T-helper 17 cell (primary cell): ENCODE results near the gene SEC24D. TPM values are rescaled to one million over a fixed set of nuclear protein-coding genes. Genes with fewer than 3 reads are reported as not detected.
"Not testable (repeated sequence)": the region's sequence is repeated elsewhere in the genome, so short reads cannot be mapped to it uniquely, and the experiment has no call there.

Source experiments
- ATAC-seq: fragments of 150-1000 bp; cut with Tn5 transposase; 2 replicates; pipeline ENCODE4 v1.10.0; 2021; ENCODE audit warnings: mild to moderate bottlenecking, moderate library complexity
- DNase-seq, 3 donors: peaks; one replicate each; pipeline versions ENCODE4 v3.0.0 to v3.0.0-alpha.2; 2020 to 2021
- H3K9me3 ChIP-seq: one replicate; pipeline ENCODE4 v1.7.0; 2013; ENCODE audit warnings: low read length, mild to moderate bottlenecking; ENCODE audit not compliant: control insufficient read depth, poor library complexity, severe bottlenecking
- H3K27ac Mint-ChIP-seq: one replicate; pipeline ENCODE4 v1.8.0; 2022; ENCODE audit warnings: mild to moderate bottlenecking, moderate library complexity, mixed read lengths
- H3K27me3 Mint-ChIP-seq: one replicate; pipeline ENCODE4 v1.8.0; 2022; ENCODE audit warnings: mixed read lengths
- H3K36me3 Mint-ChIP-seq: one replicate; pipeline ENCODE4 v1.8.0; 2022; ENCODE audit warnings: low read depth, mixed read lengths
- H3K4me1 Mint-ChIP-seq: one replicate; pipeline ENCODE4 v1.8.0; 2022; ENCODE audit warnings: mild to moderate bottlenecking, mixed read lengths
- H3K4me3 Mint-ChIP-seq: one replicate; pipeline ENCODE4 v1.8.0; 2022; ENCODE audit warnings: mild to moderate bottlenecking, moderate library complexity, mixed read lengths
- total RNA-seq, 4 donors: library from RNA in 2 of 4; stranded (reverse) in 2 of 4; gene quantifications; one replicate each; pipeline ENCODE4 v1.2.3 and lab custom pipeline; 2022 to 2026

Gene SEC24D
- total RNA-seq, 2 donors from 2014 or later, result 30.9 to 31.2 TPM

DNA sequence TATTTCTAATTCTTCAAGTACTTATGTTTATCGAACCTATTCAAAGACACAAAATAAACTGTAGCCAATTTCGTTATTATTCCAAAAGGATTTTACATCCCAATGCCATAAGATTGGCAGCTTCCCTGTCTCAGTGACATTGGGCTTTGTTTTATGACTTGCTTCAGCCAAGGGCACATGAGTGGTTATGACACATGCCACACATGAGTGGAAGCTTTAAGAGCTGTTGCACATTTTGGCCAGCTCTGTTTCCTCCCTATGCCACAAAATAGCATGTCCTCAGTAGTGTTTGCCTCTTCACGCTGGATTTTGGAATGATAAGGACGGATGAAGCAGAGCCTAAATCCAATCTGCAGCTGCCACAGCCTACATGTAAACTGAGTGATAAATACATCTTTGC is 21.9 kb downstream of the SEC24D start:
- ATAC-seq (no peak), DNase-seq (no peak)
- no peaks in the 10 kb centered on the region for H3K27me3 Mint-ChIP-seq
- H3K4me1 Mint-ChIP-seq, result peaks cover 11% of the 10 kb centered on the region
- H3K4me3 Mint-ChIP-seq, result no peak overlapping the region
- H3K9me3 ChIP-seq, result no peaks in the 10 kb centered on the region
- peaks cover 30% of the 10 kb centered on the region for H3K36me3 Mint-ChIP-seq
- no peak overlapping the region for H3K27ac Mint-ChIP-seq

DNA sequence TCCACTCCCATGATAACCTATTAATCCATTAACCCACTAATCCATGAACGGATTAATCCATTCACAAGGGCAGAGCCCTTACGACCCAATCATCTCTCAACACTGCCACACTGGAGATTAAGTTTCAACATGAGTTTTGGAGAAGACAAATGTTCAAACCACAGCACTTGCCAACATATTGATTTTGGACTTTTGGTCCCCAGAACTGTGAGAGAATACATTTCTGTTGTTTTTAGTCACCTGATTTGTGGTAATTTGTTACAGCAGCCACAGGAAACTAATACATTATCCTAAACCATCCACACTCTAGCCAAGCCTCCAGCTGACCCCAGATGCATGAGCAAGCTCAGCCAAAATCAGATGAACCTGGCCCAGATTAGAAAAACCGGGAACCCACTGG is 22.4 kb downstream of the SEC24D start:
- Mint-ChIP-seq H3K4me3 (no peak overlapping the region), H3K27ac (no peak overlapping the region), H3K27me3 (no peaks in the 10 kb centered on the region), H3K36me3 (peaks cover 32% of the 10 kb centered on the region), H3K4me1 (peaks cover 12% of the 10 kb centered on the region)
- no peak for DNase-seq
- no peaks in the 10 kb centered on the region for H3K9me3 ChIP-seq
- no peak for ATAC-seq

DNA sequence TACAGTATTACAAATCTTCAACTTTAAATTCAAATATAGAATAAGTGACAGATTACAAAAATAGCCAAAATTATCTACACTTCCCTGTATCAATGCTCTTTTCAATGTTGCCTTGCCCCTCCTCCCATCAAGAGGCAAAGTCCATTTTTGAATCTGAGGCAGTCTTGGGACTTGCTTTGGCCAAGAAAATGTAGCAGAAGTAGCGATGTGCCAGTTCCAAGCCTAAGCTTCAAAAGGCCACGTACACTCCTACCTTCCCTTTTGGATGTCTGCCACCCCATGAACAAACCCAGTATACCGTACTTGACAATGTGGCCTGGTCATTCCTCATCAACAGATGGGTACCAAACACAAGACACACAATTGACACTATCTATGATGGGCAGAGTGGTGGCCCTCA is 24.1 kb downstream of the SEC24D start:
- Mint-ChIP-seq H3K4me3 (no peak overlapping the region), H3K27me3 (no peaks in the 10 kb centered on the region), H3K27ac (no peak overlapping the region), H3K4me1 (peaks cover 13% of the 10 kb centered on the region), H3K36me3 (peaks cover 35% of the 10 kb centered on the region)
- DNase-seq (no peak), ATAC-seq (no peak)
- no peaks in the 10 kb centered on the region for H3K9me3 ChIP-seq

DNA sequence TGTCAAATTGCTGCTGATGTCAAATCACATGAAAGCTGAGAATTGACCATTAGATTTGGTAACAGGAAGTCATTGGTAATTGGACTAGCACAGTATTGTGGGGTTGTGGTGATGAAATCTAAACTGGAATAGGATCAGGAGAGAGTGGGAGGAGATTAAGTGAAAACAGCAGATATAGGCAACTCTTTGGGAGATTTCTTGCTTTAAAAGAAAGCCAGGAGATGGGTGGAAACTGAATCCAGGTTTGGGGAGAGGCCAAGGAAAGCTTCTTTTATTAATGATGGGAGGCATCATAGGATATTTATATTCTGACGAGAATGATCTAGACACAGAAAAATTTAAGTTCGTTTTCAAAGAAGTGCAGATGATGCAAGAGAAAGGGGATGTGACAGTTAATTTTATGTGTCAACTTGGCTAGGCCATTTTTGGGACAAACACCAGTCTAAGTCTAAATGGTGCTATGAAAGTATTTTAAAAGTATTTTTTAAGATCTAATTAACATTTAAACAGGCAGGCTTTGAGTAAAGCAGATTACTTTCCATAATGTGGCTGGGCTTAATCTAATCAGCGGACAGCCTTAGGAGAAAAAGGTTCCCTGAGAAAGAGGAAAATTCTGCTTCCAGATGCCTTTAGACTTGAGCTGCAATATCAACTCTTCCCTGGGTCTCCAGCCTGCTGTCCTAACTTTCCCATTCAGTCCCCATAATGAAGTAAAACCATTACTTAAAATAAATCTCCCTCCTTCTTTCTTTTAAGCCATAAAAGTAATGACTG is 24.7 kb downstream of the SEC24D start:
- no peaks in the 10 kb centered on the region for H3K9me3 ChIP-seq
- Mint-ChIP-seq H3K4me3 (no peak overlapping the region), H3K36me3 (peaks cover 35% of the 10 kb centered on the region), H3K4me1 (peaks cover 13% of the 10 kb centered on the region), H3K27ac (no peak overlapping the region), H3K27me3 (no peaks in the 10 kb centered on the region)
- no peak for ATAC-seq
- DNase-seq, result no peak

DNA sequence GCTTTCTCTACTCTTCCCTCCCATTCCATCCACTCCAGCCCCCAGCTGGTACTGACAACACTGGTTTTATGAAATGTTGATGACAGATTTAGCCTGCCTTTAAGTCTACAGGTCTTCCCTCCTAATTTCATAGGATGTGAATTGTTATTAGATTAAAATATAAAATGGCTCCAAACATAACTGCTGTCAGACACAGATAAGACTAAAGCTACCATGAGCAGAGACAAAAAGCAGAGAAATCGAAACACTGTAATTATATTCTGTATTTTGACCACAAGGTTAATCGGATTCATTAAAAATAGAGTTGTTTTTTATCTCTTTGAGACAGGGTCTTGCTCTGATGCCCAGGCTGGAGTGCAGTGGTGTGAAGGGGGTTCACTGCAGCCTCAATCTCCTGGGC is 28.3 kb downstream of the SEC24D start:
- Mint-ChIP-seq H3K27me3 (no peaks in the 10 kb centered on the region), H3K4me3 (no peak overlapping the region), H3K36me3 (peaks cover 29% of the 10 kb centered on the region), H3K4me1 (peaks cover 11% of the 10 kb centered on the region), H3K27ac (no peak overlapping the region)
- ATAC-seq, result no peak
- H3K9me3 ChIP-seq, result no peaks in the 10 kb centered on the region
- DNase-seq, result no peak

DNA sequence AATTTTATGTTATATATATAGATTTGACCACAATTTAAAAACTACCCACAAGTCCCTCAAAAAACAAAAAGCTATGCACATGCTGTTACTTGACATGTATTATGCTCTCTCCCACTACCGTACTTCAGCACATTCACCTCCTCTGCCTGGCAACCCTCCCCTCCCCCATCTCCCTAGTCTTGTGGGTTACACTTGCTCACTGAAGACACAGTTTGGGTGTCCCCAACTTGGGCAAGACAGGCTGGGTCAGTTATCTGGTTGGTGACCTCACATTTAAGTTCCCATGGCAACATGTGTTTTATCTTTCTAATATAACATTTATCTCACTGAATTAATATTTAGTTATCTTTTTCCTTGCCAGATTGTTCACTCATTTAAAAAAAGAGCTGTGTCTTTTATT is 32.7 kb downstream of the SEC24D start:
- ATAC-seq (no peak), DNase-seq (no peak)
- Mint-ChIP-seq H3K27ac (no peak overlapping the region), H3K4me3 (no peak overlapping the region), H3K4me1 (peaks cover 15% of the 10 kb centered on the region), H3K36me3 (peaks cover 24% of the 10 kb centered on the region), H3K27me3 (no peaks in the 10 kb centered on the region)
- H3K9me3 ChIP-seq, result no peaks in the 10 kb centered on the region

DNA sequence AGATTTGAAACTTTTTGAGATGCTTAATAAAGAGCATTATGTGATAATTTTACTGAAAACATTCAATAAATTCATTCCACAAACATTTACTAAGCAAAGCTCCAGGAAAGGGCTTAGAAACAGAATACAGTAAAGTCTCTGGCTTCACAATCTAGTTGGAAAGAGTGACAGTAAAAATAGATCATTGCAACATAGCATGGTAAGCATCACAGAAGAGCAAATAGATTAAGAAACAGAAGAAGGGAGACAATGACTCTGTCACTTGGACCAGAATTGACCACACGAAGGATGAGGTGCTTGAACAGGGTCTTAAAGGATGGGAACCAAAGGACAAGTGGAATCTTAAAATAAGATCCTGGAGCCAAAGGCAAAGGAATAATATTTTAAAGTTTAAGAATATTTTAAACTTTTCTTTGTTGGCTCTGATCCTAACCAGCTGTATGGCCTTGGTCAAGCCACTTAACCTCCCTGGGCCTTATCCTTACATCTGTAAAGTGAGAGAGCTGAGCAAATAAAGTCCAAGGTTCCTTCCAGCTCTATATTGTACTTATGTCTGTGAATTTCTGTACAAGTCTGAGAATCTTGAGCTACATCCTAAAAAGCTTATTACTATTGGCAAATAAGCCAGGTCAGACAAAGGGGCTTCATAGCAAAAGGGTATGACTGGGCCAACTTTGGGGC is 33.9 kb downstream of the SEC24D start:
- no peak for DNase-seq
- H3K9me3 ChIP-seq, result no peaks in the 10 kb centered on the region
- Mint-ChIP-seq H3K27ac (no peak overlapping the region), H3K36me3 (peaks cover 23% of the 10 kb centered on the region), H3K4me3 (no peak overlapping the region), H3K27me3 (no peaks in the 10 kb centered on the region), H3K4me1 (peaks cover 15% of the 10 kb centered on the region)
- ATAC-seq, result no peak

DNA sequence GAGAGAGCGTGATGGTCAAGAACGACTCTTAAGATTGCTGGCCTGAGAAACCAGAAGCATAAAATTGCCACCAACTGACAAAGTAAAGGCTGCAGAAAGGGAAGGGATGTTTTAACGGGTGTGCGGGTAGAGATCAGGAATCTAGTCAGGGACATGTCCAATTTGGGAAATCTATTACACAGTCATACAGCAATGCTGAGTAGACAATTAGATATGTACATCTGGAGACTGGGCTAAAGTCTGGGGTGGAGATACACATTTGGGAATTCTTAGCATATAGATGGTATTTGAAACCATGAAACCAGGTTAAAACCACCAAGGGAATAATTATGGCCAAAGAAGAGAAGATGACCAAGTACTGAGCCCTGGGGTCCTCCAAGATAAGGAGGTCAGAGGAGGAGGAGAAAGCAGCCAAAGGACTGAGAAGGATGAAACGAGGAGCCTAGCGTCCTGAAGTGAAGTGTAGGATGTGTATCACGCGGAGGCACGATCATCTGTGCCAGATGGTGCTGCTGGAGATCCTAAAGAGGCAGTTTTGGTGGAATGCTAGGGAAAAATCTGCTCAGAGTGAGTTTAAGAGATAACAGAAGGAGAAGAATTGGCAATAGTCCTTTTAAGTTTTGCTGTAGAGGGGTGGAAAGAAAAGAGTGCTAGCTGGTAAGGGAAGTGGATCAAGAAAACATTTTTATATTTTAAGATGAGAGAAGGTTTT is 36.5 kb downstream of the SEC24D start:
- no peaks in the 10 kb centered on the region for H3K27me3 Mint-ChIP-seq
- H3K27ac Mint-ChIP-seq, result peak overlapping the region; percentile 72
- ATAC-seq (no peak), DNase-seq (no peak)
- no peaks in the 10 kb centered on the region for H3K9me3 ChIP-seq
- H3K36me3 Mint-ChIP-seq, result peaks cover 22% of the 10 kb centered on the region
- peaks cover 15% of the 10 kb centered on the region for H3K4me1 Mint-ChIP-seq
- H3K4me3 Mint-ChIP-seq, result no peak overlapping the region

DNA sequence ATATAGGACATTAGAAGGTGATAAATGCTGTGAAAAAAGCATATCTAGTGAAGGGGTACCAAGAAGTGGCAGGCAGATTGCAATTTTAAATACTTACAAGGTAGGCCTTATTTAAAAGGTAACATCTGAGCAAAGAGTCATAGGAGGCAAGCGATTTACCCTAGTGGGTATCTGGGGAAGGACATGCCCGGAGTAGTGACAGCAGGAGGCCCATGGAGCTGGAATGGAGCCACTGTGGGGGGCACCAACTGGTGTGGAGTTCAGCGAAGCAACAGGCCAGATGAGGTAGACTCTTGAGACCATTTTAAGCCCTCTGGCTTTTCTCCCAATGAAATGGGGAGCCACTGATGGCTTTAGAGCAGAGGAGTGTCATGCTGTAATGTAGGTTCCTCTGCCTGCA is 37.3 kb downstream of the SEC24D start:
- Mint-ChIP-seq H3K4me1 (peaks cover 15% of the 10 kb centered on the region), H3K36me3 (peaks cover 20% of the 10 kb centered on the region), H3K27ac (peak overlapping the region; percentile 72), H3K4me3 (no peak overlapping the region), H3K27me3 (no peaks in the 10 kb centered on the region)
- H3K9me3 ChIP-seq, result no peaks in the 10 kb centered on the region
- ATAC-seq, result no peak
- no peak for DNase-seq

DNA sequence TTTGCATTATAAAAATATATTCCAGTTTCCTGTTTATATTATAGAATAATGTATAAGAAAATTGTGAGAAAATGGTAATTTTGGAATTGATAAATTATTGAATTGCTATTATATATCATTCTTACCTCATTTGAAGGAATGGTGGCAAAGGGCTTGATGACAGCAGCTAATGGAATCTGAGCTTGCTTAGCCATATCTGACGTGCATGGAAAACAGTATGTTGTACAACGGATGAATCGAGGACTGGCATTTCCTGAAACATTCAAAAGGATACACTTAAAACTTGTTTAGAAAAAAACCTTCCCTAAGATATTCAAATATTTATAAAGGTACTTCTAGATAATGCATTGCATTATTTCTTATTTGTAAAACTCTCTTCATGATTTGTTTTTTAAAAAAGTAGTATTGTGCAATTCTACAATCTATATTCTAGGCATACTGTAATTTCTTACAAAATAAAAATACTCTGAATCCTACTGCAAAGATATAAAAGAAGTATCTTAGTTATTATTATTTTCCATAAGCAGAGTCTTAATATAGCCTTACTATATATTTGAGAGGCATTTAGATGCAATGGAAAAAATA is 38.3 kb downstream of the SEC24D start:
- H3K36me3 Mint-ChIP-seq, result peaks cover 20% of the 10 kb centered on the region
- ATAC-seq, result no peak
- peaks cover 13% of the 10 kb centered on the region for H3K4me1 Mint-ChIP-seq
- no peak overlapping the region for H3K4me3 Mint-ChIP-seq
- no peak overlapping the region for H3K27ac Mint-ChIP-seq
- DNase-seq, result no peak
- no peaks in the 10 kb centered on the region for H3K27me3 Mint-ChIP-seq
- no peaks in the 10 kb centered on the region for H3K9me3 ChIP-seq

DNA sequence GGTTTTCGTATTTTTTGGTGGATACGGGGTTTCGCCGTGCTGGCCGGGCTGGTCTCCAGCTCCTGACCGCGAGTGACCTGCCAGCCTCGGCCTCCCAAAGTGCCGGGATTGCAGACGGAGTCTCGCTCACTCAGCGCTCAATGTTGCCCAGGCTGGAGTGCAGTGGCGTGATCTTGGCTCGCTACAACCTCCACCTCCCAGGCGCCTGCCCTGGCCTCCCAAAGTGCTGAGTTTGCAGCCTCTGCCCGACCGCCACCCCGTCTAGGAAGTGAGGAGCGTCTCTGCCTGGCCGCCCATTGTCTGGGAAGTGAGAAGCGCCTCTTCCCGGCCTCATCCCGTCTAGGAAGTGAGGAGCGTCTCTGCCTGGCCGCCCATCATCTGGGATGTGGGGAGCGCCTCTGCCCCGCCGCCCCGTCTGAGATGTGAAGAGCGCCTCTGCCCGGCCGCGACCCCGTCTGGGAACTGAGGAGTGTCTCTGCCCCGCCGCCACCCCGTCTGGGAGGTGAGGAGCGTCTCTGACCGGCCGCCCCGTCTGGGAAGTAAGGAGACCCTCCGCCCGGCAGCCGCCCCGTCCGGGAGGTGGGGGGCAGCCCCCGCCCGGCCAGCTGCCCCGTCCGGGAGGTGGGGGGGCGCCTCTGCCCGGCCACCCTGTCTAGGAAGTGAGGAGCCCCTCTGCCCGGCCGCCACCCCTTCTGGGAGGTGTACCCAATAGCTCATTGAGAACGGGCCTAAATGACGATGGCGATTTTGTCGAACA is 44.1 kb downstream of the SEC24D start:
- DNase-seq, H3K36me3 Mint-ChIP-seq, H3K27me3 Mint-ChIP-seq, ATAC-seq, H3K4me1 Mint-ChIP-seq, H3K9me3 ChIP-seq, H3K4me3 Mint-ChIP-seq, H3K27ac Mint-ChIP-seq: not testable (repeated sequence)

DNA sequence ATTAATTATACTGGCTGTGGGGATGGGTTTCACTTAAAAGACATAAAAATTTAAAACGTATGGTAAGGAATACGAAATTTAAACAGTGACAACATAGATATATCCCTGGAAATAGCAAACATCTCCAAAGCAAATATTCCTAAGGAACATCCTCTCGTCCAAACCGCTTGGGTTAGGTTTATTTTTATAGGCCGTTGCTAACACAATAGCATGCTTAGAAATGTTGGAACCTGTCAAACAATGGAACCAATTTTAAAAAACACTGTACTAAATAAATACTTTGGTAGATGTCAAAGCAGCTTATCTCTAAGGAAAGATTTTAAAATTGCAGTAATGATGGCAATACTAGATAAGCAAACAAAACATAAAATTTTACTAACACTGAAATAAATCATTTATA is 45.4 kb downstream of the SEC24D start:
- H3K27ac Mint-ChIP-seq, result no peak overlapping the region
- H3K9me3 ChIP-seq, result no peaks in the 10 kb centered on the region
- no peaks in the 10 kb centered on the region for H3K36me3 Mint-ChIP-seq
- DNase-seq, result no peak
- no peaks in the 10 kb centered on the region for H3K4me1 Mint-ChIP-seq
- H3K4me3 Mint-ChIP-seq, result no peak overlapping the region
- ATAC-seq, result no peak
- no peaks in the 10 kb centered on the region for H3K27me3 Mint-ChIP-seq

DNA sequence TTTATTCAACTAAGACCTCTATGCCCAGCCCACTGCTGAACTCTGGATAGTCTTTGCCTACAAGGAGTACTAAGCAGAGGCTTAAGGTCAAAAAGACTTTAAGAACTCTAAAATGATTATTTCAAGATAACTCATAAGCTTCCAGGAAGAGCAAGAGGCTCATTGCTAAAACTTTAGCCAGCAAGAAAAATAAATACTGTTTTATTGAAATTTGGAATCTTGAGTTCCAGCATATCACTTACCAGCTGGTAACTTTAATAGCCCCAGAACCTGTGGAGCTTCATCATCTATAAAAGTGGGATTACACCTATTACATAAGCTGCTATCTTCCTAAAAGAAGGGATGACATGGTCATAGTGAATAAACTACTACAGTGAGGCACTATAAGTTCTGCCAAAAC is 47.0 kb downstream of the SEC24D start:
- no peaks in the 10 kb centered on the region for H3K27me3 Mint-ChIP-seq
- H3K27ac Mint-ChIP-seq, result no peak overlapping the region
- ATAC-seq, result no peak
- no peak overlapping the region for H3K4me3 Mint-ChIP-seq
- no peak for DNase-seq
- no peaks in the 10 kb centered on the region for H3K9me3 ChIP-seq
- H3K4me1 Mint-ChIP-seq, result no peaks in the 10 kb centered on the region
- no peaks in the 10 kb centered on the region for H3K36me3 Mint-ChIP-seq
